Stimulated activated CD8-positive, alpha-beta memory T cell treated with anti-CD3 and anti-CD28 coated beads, Interleukin-12 subunit alpha, Interleukin-12 subunit beta, amount 100 ng/mL, for 24 hours (primary cell): ENCODE results near the gene CCDC138.

Experiments used
- DNase-seq: peaks from one replicate; pipeline ENCODE4 v3.0.0-alpha.2; 2020; ENCODE audit errors: extremely low read depth

The CCDC138 gene

GRCh38 chr2:108896741-108897140 is 110.2 kb downstream of the CCDC138 start:
- no peak for DNase-seq

- no peak for DNase-seq
These were observed 111.9 kb downstream of the CCDC138 start for GRCh38 chr2:108898315-108899082.

- no peak for DNase-seq
These were observed 118.1 kb downstream of the CCDC138 start for GRCh38 chr2:108904680-108905079.

- no peak for DNase-seq
These were observed 118.6 kb downstream of the CCDC138 start for GRCh38 chr2:108905176-108905575.

GRCh38 chr2:108905906-108906305 is 119.3 kb downstream of the CCDC138 start:
- no peak for DNase-seq

- no peak for DNase-seq
These were observed 120.0 kb downstream of the CCDC138 start for GRCh38 chr2:108906403-108907077.

GRCh38 chr2:108907822-108908712 is 121.5 kb downstream of the CCDC138 start:
- no peak for DNase-seq

- no peak for DNase-seq
These were observed 122.1 kb downstream of the CCDC138 start for GRCh38 chr2:108908713-108909070.

- DNase-seq, result no peak
These were observed 122.8 kb downstream of the CCDC138 start for GRCh38 chr2:108909275-108909823.

GRCh38 chr2:108910011-108910431 is 123.5 kb downstream of the CCDC138 start:
- DNase-seq, result no peak

GRCh38 chr2:108910541-108911396 is 124.2 kb downstream of the CCDC138 start:
- no peak for DNase-seq

- no peak for DNase-seq
These were observed 124.8 kb downstream of the CCDC138 start for GRCh38 chr2:108911401-108911800.

GRCh38 chr2:108911807-108912628 is 125.4 kb downstream of the CCDC138 start:
- DNase-seq, result no peak

- DNase-seq, result no peak
These were observed 126.0 kb downstream of the CCDC138 start for GRCh38 chr2:108912629-108912902.

- no peak for DNase-seq
These were observed 129.7 kb downstream of the CCDC138 start for GRCh38 chr2:108916122-108916795.

GRCh38 chr2:108916796-108917421 is 130.3 kb downstream of the CCDC138 start:
- no peak for DNase-seq

GRCh38 chr2:108917526-108917925 is 131.0 kb downstream of the CCDC138 start:
- no peak for DNase-seq

GRCh38 chr2:108918156-108918874 is 131.7 kb downstream of the CCDC138 start:
- no peak for DNase-seq

GRCh38 chr2:108918941-108919341 is 132.4 kb downstream of the CCDC138 start:
- DNase-seq, result no peak
